Adrenal gland (tissue), 5 donors: ENCODE results near the gene DAAM2.

Experiments
- POLR2A ChIP-seq, 2 donors: fragments of 450-650 bp; IDR thresholded peaks; one replicate each; pipeline ENCODE4 v1.6.1; 2017; ENCODE audit warnings: antibody characterized with exemption in 2 of 2, mild to moderate bottlenecking in 2 of 2, moderate library complexity in 1 of 2
- TF ChIP-seq, protein P1 (sequence below), 6 experiments: fragments of 450-650 bp in 4 of 6; fragments of 200-600 bp in 2 of 6; sonication (generic) in 1 of 6; IDR thresholded peaks; 1 replicate in 5 of 6; 2 replicates in 1 of 6; pipeline versions ENCODE4 v1.5.1 to v1.8.0; 2016 to 2021; ENCODE audit warnings: antibody characterized with exemption in 6 of 6, mild to moderate bottlenecking in 2 of 6, moderate library complexity in 1 of 6
- donor health status: DM: no; HTN: no; CAD: no.

DNA sequence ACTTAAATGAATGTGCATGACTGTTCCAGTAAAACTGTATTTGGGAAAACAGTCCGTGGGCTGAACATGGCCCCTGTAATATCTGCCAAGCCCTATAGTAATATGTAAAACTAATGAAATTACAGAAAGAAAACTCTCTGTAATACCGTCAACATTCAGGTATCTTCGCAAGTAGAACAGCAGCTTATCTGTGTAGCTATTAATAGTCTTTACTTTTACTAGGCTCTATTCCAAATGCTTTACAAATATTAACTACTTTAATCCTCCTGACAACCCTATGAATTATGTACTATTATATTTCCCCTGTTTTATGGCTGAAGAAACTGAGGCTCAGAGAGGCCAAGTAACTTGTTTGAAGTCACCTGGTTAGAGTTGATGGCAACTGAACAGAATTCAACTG lies 57.1 kb downstream of the DAAM2 start:
- TF ChIP-seq, protein P1, sequence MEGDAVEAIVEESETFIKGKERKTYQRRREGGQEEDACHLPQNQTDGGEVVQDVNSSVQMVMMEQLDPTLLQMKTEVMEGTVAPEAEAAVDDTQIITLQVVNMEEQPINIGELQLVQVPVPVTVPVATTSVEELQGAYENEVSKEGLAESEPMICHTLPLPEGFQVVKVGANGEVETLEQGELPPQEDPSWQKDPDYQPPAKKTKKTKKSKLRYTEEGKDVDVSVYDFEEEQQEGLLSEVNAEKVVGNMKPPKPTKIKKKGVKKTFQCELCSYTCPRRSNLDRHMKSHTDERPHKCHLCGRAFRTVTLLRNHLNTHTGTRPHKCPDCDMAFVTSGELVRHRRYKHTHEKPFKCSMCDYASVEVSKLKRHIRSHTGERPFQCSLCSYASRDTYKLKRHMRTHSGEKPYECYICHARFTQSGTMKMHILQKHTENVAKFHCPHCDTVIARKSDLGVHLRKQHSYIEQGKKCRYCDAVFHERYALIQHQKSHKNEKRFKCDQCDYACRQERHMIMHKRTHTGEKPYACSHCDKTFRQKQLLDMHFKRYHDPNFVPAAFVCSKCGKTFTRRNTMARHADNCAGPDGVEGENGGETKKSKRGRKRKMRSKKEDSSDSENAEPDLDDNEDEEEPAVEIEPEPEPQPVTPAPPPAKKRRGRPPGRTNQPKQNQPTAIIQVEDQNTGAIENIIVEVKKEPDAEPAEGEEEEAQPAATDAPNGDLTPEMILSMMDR (IDR thresholded peaks at IDR 0.05) = no peak
- TF ChIP-seq POLR2A (IDR thresholded peaks at IDR 0.05) = no peak
